CD4-positive, alpha-beta T cell treated with Interleukin-17A for 1 hour (primary cell): ENCODE data around the gene FBXL5.
A peak's percentile ranks its signal among the peaks of the same experiment; 100 is the strongest.

Source experiments
- DNase-seq: peaks from one replicate; pipeline ENCODE4 v3.0.0-alpha.2; 2020

FBXL5 gene

GRCh38 chr4:15675356-15675755, 20.2 kb upstream of the FBXL5 start:
- no peak for DNase-seq

DNA sequence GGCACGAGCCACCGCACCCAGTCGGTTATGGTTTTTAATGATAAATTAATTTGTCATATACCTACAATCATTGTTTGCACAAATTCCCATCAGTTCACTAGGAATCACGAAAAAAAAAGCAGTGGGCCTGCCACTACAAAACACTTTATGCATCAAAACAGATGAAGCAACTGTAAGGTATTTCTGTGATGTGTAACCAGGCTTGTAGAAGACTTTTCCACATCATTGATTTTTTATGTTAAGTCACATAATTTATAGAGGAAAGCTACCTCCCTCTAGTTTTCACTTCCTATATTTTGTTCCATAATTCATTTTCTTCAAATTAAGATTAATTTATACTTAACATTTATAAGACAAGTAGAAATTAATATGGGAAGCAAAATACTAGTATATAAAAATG, 19.8 kb upstream of the FBXL5 start:
- DNase-seq: no peak

GRCh38 chr4:15674046-15674445, 18.9 kb upstream of the FBXL5 start:
- no peak for DNase-seq

- DNase-seq: no peak
Measured at GRCh38 chr4:15673337-15673736, 18.2 kb upstream of the FBXL5 start.

DNA sequence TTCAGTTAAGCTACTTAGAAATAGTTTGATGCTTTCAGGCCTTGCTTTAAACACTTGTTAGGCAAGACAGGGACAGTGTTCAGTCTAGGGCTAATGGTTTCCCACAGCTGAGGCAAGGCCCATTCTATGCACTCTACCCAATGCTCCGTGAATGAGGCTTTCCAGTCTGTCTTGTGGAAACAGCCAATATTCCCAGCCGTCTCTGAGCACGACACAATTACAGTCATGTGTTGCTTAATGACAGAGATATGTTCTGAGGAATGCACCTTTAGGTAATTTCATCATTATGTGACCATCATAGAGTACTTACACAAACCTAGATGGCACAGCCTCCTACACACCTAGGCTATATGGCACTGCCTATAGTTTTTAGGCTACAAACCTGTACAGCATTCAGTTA, 16.9 kb upstream of the FBXL5 start:
- no peak for DNase-seq

GRCh38 chr4:15670576-15670975, 15.4 kb upstream of the FBXL5 start:
- DNase-seq: no peak

DNA sequence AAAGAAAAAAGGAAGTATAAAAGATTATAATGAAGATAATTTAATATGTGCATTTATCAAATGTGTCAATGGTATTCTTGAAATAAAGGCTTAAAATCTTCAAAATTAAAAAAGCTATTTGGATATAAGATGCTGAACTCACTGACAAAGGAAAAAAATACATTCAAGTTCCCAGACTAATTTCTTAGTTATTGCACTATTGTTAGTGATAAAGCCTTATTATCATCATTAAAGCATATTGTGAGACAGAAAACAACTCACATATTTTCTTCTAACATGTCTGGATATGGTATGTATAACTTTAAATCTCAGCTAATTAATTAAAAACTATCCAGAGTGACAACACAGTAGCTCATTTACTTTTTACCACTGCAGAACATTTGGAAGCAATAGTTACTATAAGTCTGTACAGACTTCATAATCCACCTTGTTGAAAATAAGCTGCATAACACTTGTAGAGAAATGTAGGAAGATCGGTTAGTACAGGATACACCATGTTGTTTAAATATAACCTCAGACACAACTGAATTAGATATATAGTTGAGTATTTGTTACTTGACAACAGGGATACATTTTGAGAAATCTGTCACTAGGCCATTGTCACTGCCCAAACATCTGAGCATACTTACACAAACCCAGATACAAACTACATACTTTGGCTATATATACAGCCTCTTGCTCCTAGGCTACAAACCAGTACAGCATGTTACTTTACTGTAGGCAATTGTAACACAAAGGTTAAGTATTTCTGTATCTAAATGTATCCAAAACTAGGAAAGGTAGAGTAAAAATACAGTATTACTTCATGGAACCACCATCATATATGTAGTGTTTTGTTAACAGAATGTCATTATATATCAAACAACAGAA, 13.6 kb upstream of the FBXL5 start:
- no peak for DNase-seq

GRCh38 chr4:15667006-15667405, 11.8 kb upstream of the FBXL5 start:
- DNase-seq: no peak

- no peak for DNase-seq
Measured at GRCh38 chr4:15665753-15666365, 10.7 kb upstream of the FBXL5 start.

DNA sequence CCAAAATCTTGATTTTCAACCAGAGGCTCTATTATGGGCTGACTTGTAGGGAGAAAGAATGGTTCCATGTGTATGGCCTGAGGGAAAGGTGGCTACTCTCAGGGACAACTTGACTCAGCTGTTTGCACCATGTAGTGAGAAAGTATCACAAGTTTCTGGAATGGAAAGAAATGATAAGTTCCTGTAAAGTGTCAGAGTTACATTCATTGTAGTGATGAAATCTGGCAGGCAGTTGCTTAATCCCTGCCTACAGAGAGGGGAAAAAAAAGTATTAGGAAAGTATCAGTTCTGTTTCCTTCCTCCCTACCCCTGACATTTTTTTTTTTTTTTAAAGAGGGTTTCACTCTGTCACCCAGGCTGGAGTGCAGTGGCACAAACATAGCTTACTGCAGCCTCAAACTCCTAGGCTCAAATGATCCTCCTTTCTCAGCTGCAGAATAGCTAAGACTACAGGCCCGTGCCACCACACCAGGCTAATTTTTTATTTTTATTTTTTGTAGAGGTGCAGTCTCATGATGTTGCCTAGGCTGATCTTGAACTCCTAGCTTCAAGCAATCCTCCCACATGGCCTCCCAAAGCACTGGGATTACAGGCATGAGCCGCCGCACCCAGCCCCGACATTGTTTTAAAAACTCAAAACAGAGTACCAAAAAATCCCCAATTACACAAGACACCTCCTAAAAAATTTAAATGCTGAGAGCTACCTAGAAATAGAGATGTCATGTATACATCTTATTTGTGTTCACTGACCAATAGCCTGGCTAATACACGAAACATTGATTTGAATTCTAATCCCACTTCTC, 4.8 kb upstream of the FBXL5 start:
- peak; percentile 7 for DNase-seq

GRCh38 chr4:15658781-15659180, 3.6 kb upstream of the FBXL5 start:
- DNase-seq: no peak

GRCh38 chr4:15658136-15658770, 3.1 kb upstream of the FBXL5 start:
- DNase-seq: no peak

GRCh38 chr4:15657366-15657765, 2.2 kb upstream of the FBXL5 start:
- DNase-seq: no peak

DNA sequence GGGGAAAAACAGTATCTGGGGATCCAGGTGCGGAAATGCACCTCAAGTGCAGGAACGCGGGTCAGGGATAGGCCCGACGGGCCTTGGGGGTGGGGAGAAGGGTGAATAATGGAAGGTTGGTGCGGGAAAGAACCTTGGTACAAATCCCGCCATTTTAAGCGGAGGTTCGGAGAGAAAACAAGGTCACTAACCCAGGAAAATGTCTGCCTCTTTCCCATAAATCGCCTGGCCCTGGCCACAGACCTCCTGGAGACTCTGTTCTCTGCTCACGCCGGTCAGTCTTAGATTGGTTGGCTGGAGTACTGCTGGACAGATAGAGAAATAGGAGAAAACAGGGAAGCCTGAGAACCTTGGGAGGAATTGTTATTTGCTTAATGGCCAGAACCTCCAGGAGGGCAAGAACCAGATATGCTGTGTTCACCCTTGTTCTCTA, 897 bp upstream of the FBXL5 start:
- DNase-seq: no peak

DNA sequence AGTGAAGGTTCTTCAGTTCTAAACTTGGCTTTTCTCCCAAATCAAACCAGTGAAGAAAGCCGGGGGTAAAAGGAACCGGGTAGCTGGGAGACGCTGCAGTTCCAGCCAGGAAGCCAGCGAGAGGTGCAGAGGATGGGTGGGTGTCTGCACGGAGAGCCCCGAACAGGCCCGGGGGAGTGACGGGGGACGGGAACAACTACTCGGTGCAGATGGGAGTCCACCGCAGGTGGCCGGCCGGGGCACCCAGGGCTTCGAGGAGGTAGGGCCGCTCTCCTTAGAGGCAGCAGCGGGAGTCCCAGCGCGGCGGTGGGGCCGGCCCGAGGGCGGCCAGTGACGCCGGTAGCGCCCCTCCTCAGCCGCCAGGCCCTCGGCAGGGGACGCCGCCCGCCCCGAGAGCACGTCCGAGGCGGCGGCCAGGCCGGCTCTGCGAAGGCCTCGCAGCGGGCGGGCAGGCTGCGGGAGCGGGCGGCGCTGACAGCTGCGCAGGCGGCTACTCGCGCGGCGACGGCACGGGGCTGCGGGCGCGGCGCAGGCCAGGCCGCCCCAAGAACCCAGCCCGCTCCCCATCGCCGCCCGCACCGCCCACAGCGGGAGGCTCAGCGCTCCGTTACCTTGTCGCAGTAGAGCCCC, 449 bp downstream of the FBXL5 start:
- DNase-seq: peak; percentile 38

- peak; percentile 26 for DNase-seq
Measured at GRCh38 chr4:15653864-15654592, 1.1 kb downstream of the FBXL5 start.

- DNase-seq: no peak
Measured at GRCh38 chr4:15653420-15653819, 1.7 kb downstream of the FBXL5 start.

DNA sequence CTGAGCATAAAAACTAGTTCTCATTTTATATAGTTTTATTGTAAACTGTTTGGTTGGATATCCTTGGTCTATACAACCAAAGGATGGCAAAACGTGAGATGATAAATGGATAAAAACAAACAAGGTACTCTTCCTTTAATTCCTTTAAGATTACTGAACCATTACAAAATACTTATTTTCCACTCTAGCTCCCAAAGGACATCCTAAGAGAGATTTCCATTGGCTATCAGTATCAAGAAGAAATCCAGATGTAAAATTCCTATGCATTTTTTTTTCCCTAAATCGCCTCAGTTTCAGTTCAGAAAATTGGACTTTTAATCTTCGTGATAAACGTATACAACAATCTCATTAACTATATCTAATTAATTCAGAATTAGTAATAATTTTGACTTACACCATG, 2.3 kb downstream of the FBXL5 start:
- DNase-seq: no peak

DNA sequence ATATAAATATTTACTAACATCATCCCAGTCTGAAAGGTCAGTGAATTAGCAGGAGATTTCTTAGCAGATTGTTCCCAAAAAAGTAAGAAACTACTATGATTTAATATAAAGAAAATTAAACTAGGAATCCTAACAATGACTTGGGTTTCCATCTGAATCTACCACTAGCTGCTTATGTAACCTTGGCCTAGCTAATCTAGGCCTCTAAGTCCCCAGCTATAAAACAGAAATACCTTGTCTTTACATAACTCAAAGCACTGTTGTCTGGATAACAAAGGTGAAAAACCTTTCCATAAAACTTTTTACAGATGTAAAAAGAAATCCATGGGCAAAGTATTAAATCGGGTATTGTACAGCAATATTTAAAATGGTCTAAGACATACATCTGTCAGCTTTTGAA, 3.0 kb downstream of the FBXL5 start:
- no peak for DNase-seq

DNA sequence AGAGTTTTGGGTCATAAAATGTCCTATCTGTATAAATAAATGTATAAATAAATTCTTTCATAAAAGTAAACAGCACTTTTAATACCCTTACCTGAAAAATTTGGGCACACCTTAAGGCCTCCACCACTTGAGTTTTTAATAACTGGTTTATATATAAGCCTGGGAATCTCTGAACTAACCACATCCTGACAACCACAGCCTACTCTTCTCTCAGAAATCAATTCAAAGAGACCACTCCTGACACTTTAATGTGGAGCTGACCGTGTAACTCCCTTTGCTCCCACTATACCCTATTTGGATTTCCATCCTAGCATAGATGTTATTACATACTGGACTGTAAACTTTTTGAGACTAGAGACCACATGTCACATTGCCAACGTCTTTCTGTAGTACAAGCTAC, 3.5 kb downstream of the FBXL5 start:
- peak; percentile 42 for DNase-seq

DNA sequence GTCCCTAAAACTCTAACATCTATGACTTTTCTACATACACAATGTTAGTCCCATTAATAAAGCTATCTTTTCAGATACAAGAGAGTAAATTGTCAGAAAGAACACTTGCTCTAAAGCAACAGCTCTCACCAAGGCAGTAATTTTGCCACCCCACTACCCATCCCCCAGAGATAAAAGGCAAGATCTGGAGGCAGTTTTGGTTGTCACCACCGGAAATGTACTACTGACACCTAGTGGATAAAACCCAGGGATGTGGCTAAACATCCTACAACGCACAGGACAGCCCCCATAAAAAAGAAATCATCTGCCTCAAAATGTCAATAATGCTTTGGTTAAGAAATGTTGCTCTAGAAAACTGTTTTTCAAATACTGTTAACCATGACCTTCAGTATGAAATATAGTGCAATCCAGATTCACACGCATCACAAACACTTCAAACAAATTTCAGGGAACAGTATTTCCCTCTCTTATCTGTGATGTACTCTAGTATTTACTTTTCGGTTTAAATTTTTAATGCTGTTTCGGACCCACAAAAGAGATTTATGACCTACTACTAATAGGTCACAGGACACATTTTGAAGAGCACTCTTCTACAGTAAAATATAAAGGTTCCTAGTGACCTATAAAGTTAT, 5.1 kb downstream of the FBXL5 start:
- DNase-seq: peak; percentile 84

DNA sequence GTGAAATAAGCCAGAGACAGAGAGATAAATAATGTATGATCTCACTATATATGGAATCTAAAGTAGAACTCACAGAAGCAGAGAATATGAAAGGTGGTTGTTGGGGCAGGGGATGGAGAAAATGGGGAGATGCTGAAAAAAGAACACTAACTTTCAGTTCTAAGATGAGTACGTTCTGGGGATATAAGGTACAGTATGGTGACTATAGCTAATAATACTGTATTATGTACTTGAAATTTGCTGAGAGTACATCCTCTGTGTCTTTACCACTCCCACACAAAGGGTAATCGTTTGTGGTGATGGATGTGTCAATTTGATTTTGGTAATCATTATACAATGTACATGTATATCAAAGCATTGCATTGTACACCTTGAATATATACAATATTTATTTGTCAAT, 6.6 kb downstream of the FBXL5 start:
- no peak for DNase-seq
